GM12801 (cell line): Measurements from ENCODE around the gene CCDC167.

Experiments used
- CTCF ChIP-seq: IDR thresholded peaks from one replicate; pipeline ENCODE4 v1.5.1; 2011; ENCODE audit warnings: control low read depth; ENCODE audit not compliant: insufficient read length; ENCODE audit errors: extremely low read depth

Gene CCDC167

GRCh38 chr6:37514321-37514771, 14.7 kb upstream of the CCDC167 start:
- TF ChIP-seq CTCF: no peak

DNA sequence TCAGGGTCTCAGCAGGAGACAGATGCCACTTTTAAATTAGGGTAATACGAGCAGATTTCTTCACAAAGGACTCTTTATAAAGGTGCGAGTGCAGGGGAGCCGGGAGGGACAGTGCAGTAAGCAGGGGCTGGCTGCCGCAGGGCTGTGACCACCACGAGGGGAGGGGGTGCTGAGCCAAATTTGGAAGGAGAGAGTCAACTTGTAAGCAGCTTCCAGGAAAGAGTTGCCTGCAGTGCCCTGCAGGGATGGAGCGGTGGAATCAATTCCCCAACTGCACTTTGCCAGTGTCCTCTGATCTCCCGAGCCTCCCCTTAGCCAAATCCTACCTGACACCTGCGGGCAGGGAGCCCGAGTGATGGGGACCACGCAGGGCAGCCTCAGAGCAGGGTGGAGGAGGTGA, 13.9 kb upstream of the CCDC167 start:
- no peak for TF ChIP-seq CTCF

DNA sequence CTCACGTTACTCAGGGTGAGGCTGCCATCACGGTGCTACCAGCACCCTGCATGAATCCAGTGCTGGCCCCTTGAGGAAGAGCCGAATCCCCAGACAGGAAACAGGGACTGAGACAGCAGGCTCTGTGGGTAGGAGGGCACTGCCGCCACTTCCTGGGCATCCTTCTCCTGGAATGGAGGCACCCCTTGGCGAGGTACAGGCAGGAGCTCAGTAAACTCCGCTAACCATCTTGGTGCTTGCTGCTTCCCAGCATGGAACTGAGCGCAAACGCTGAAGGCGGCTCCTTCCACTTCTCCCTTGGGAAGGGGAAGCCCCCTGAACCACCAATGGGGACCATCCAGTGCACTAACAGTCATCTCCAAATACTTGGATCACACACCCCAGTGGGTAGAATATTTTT, 13.5 kb upstream of the CCDC167 start:
- no peak for TF ChIP-seq CTCF

DNA sequence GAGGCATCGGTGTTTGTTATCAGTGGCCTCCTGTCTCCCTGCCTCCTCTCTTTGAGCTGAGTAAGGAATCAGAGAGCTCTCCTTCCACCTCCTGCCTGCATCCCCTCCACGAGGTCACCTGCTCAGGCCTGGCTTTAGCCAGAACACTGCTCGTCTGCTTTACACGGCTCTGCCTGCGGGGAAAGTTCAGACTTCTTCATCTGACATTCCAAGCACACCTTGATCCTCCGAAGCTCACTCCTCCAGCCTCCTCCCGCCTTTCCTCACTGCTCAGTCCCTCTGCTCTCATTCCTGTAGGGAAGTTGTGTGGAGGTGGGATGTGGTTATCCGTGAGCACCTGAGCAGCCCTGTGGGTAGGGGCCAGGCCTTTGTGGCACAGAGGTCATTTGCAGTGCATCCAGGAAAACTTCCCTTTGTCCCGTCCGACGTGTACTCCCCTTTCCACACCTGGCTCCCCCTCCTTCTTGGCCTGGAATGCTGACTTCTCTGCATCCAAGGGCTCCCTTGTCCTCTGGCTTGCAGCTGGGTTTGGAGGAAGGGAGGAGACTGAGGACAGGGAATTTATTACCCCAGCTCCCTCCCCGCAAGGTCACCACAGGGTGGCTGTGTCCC, 12.8 kb upstream of the CCDC167 start:
- TF ChIP-seq CTCF: no peak

DNA sequence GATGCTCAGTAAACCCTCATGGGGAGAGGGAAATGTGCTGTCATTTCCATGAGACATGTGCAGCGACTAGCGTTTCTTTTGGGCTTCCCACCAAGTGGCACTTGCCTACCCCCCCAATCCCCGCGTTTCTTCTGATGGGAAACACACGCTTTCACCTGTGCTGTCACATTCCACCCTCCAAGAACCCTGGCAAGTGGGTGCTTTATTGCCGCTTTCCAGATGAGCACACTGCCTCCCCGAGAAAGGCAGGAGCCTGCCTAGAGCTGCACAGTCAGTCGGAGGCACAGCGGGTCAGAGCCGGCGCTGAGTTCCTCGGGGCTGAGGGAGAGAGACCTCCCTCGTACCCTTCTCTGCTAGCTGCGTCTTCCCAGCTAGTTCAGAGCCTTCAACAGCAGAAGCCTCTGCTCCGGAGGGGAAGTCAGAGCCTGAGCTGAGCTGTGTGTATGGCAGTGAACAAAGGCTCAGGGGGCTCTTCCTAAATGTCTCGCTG, 12.3 kb upstream of the CCDC167 start:
- no peak for TF ChIP-seq CTCF

GRCh38 chr6:37511201-37511600, 11.5 kb upstream of the CCDC167 start:
- TF ChIP-seq CTCF: no peak

DNA sequence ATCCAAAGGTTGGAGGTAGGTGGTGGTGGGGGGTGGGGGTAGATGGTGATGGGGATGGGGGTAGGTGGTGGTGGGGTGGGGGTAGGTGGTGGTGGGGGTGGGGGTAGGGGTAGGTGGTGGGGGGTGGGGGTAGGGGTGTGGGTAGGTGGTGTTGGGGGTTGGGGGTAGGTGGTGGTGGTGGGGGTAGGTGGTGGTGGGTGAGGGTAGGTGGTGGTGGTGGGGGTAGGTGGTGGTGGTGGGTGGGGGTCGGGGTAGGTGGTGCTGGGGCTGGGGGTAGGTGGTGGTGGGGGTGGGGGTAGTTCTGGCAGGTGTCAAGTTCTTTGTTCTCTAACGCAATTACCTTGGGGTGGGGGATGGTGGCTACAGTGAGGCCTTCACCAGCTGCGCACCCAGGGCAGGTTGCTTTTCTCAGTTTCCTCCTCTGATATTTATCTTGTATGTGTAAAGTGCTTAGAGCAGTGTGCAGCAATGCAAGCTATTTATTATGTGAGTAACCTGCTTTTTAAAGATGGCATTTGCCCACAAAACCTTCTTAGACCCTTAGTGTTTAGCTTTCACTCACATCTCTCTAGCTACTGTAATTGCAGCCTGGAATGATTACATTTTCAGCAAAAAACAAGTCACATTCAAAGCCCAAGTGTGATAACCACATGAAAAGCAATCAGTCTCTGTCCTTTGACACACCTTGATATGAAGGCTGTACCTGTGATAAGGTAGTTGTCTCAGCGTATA, 8.2 kb upstream of the CCDC167 start:
- no peak for TF ChIP-seq CTCF
